HG03196 (cell line): ENCODE results near the gene EID2B.

Experiments used
- ATAC-seq: cut with Tn5 transposase; IDR thresholded peaks from one replicate; pipeline ENCODE4 v1.9.1; 2021; ENCODE audit not compliant: unreplicated experiment

Gene EID2B

DNA sequence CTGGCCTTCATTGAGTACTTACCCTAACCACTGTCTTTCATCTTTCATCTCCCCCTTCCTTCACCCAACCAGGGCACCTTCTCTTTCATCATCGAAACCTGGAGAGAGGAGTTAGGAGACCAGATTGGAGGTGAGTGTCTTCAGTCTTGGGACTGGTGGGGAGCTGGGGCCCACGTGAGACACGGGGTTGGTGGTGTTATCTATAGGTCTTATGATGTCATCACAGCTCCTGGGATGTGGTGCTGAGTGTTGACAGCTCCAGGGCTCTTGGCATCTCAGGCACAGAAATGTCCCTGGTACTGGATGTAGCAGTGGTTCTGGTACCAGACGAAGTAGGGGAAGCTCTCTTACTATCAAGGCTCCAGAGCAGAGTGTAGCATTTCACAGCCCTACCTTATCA lies 32.1 kb downstream of the EID2B start:
- ATAC-seq, result no peak

DNA sequence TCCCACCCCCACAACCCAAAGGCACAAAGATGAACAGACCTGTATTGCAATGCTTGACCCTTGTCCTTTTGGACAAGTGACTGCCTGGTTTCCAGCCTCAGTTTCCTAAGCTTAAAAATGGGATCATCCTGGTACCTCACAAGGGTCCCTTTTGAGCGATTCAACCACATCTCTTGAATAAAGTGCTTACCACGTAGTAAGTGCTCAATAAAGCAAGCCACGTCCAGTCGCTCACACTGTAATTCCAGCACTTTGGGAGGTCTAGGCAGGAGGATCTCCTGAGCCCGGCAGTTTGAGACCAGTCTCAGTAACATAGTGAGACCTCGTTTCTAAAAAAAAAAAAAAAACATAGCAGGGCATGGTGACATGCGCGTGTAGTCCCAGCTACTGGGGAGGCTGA lies 32.7 kb downstream of the EID2B start:
- no peak for ATAC-seq

DNA sequence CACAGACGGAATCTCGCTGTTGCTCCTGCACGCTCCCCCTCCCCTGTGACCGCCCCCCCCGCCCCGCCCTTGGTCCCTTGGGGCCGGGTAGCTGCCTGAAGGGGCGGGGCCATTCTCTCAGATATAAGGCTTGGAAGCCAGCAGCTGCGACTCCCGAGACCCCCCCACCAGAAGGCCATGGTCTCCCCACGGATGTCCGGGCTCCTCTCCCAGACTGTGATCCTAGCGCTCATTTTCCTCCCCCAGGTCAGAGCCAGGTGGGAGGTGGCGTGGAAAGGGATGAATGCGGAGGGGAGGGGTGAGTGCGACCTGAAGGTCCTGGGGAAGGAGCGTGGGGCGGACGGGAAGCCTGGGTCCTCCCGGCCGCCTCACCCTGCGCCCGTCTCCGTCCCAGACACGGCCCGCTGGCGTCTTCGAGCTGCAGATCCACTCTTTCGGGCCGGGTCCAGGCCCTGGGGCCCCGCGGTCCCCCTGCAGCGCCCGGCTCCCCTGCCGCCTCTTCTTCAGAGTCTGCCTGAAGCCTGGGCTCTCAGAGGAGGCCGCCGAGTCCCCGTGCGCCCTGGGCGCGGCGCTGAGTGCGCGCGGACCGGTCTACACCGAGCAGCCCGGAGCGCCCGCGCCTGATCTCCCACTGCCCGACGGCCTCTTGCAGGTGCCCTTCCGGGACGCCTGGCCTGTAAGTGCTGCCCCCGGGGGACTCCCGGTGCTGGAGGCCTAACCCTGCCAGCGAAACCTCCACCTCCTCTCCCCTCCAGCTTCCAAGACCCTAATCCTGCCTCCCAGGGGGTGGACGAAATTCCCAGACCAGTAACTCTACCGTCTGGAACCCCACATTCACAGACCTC lies 33.6 kb downstream of the EID2B start, which contains the start of gene DLL3:
Gene DLL3, plus strand, starts transcription at position 150 of the 845 bp plus-strand sequence. Its CDS starts 28 bp downstream, at position 178.
- ATAC-seq, result no peak

DNA sequence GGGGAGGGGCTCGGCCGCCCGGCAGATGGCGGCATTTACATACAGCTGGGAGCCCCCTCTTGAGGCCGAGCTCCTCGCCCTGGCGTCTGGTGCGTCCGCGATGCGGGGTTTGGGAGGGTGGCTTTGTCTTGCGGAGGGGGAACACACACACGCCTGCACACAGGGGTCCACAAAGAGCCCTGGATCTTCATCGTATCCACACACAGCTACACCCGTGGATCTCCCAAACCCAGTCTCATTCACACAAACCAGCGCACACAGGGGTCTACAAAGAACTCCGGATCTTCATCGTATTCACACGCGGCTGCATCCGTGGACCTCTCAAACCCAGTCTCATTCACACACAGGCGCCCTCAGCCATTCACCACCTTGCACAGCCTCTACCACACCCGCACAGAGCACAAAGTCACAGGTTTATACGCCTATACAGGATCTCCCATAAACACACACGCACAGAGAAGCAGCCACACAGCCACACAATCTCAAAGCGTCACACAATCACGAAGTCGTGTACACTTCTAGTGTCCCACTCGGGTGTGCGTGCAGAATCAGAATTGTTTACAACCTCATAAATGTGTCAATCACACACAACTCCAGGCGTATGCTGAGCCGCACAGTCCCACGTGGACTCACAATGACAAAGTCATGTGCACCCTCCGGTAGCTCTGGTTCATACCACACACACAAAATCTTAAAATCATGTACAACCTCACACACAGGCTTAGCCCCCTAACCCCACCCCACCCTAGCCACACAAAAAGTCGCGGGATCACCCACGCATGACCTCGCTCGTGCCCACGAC lies 34.5 kb downstream of the EID2B start:
- ATAC-seq, result no peak

DNA sequence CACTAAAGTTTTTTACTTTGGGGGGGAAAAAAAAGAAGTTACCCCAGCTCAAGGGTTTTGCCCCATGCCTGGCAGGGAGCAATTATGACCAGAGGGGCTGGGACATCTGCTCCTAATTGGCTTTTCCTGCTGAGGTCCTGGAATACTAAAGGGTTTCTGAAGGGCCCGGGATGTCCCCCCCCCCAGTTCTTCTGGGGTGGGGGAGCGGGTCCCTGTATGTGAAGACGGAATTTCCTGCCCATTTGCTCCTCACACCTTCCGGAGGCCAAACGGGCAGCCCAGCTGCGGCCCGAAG lies 35.0 kb downstream of the EID2B start:
- no peak for ATAC-seq

DNA sequence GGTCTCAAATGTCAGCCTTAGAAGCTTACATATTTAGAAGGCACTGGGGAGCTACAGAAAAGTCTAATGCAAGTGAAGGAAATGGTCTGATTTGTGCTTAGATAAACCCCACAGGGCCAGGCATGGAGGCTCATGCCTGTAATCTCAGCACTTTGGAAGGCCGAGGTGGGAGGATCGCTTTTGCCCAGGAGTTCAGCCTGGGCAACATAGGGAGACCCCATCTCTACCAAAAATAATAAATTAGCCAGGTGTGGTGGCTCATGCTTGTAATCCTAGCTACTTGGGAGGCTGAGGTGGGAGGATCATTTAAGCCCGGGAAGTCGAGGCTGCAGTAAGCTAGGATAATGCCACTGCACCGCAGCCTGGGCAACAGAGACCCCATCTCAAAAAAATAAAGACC lies 36.6 kb downstream of the EID2B start:
- no peak for ATAC-seq

DNA sequence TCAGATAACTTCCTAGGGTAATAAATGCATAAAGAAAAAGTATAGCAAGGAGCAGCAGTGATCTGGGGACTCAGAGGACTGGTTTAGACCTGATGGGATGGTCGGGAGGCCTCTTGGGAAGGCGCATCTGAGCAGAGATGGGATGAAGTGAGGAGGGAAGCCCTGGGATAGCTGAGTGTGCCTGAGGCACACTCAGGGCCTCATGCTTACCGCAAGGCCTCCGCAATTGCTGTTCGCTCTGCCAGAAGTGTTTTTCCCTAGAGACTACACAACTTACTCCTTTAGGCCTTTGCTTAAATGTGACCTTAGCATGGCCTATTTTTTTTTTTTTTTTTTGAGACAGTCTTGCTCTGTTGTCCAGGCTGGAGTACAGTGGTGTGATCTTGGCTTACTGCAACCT lies 38.0 kb downstream of the EID2B start:
- no peak for ATAC-seq

DNA sequence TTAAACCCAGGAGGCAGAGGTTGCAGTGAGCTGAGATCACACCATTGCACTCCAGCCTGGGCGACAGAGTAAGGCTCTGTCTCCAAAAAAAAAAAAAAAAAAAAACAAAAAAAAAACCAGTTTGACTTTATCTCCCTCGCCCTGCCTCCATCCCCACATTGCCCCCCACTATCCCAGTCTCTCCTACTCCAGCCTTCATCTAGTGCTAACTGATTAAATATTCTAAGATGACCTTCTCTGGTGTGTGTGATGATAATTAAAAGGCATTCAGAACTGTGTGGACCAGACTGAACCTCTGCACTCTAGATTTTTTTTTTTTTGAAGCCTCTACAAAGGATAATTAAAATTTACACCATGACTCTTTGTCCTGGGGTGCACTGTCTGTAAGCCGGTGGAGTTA lies 39.9 kb downstream of the EID2B start:
- no peak for ATAC-seq

DNA sequence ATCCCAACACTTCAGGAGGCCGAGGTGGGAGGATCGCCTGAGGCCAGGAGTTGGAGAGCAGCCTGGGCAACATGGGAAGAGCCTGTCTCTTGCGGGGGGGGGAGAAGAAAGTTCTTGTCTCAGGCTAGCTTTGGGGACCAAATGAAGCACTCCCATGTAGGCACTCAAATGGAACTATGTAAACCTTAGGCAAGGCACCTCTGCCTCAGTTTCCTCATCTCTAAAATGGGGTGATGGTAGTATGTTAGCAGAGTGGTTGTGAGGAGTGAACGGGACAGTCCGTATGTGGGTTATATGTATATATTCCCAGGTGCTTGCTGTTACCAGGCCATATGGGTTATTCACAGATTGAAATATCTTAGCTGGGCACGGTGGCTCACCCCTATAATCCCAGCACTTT lies 40.4 kb downstream of the EID2B start:
- no peak for ATAC-seq

DNA sequence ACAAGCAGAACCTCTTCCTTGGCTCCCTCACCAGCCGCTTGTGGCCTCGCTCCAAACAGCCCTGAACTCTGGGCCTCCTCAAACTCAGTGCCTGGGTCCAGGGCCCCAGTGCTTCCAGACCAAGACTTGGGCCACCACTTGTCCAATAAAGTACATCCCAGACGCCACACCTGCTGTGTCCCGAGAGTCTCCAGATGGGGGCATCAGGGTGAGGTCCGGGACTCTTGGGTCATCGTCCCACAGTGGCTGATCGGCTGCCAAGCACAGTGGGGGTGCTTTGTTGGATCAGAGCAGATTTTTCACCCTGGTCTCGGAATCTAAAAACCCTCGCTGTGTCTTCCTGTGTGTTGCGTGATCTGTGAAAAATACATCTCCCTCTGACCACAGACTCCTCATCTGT lies 42.9 kb downstream of the EID2B start:
- no peak for ATAC-seq

DNA sequence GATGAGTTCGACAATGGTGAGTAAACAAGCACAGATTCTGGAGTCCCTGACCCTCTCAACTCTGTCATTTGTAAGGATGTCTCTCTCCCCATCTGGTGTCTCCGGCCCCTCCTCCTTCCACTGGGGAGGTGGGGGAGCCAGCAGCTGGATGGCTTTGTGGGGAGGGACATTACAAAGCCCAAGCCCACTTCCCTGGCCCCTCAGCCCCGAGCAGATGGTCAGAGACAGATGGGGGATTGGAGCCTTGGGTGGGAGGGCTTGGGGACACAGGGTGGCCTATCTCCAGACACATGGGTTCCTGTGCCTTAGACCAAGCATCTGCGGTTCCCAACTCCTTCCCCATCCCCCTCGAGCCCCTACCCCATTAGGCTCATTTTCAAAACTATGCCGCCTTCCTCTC lies 49.5 kb downstream of the EID2B start:
- no peak for ATAC-seq

DNA sequence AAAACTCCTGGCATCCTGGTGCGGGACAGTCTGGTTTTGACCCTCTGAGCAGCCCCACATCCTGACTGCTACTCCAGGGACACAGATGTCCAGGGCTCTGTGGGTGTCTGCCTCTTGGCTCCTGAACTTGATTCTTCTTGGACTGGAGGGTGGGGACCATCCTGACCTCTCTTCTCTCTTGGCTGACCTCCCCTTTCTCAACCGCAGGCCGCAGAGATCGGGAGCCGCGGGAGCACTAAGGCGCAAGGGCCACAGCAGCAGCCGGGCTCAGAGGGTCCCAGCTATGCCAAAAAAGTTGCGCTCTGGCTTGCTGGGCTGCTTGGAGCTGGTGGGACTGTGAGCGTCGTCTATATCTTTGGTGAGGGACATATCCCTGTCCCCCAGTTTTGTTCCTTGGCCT lies 51.0 kb downstream of the EID2B start:
- no peak for ATAC-seq

DNA sequence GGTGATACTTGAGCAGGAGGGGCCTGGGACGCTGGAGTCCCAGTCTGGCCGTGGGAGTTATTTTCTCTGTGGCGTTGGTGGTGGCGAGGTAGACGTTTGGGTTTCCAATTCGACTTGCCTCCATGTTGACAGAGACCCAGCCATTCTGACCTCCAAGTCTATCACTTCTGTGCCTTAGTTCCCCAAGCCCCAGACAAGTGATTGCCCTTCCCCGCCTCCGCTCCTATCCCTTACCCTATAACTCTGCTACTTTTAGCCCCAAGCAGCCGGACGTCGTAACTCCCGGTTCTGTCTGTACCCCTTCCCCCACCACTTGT lies 51.5 kb downstream of the EID2B start:
- no peak for ATAC-seq
